HG03175 (cell line): ENCODE results near the gene TASP1.
"Not testable (repeated sequence)": the region's sequence is repeated elsewhere in the genome, so short reads cannot be mapped to it uniquely, and the experiment has no call there.

Experiments
- ATAC-seq: cut with Tn5 transposase; IDR thresholded peaks from one replicate; pipeline ENCODE4 v1.9.1; 2021; ENCODE audit warnings: mild to moderate bottlenecking, moderate library complexity; ENCODE audit not compliant: unreplicated experiment

TASP1 gene

GRCh38 chr20:13501500-13501899, 137.2 kb downstream of the TASP1 start:
- no peak for ATAC-seq

DNA sequence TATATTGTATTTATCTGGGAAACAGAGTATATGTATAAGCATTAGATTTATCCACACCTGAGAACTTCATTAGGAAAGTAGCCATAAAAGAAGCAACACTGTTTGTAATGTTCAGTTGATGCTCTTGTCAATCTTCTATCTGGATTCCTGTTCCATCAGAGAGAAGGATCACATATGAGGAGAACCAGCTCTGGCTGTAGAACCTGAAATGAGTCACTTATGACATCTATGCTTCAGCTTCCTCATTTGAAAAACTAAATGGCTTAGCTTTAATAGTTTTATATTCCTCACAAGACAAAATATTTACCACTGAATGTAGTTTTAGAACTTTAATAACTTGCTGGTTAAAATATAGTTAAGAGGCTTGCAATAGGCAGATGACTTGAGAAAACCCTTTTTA, 144.7 kb downstream of the TASP1 start:
- ATAC-seq = no peak

GRCh38 chr20:13493143-13493542, 145.6 kb downstream of the TASP1 start:
- no peak for ATAC-seq

DNA sequence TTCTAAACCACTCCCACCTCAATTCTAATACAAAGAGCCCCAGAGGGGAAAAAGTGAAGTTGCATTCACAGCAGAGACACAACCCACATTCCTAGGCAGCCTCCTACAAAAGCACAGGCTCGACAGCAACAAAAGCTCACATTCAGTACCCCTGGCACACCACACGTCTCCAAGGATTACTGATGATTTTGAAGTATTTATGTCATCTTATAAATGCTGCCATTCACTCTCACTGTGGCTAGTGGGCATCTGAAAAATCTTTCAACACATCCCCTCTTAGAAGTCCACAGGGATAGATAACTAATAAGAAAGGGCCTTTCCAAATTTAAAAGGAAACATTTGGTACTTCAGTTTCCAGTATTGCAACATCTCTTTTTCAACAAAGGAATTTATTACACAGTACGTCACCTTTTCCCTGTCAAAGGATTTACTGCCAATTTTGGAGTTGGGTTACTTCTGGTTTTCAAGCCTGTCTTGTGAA, 146.7 kb downstream of the TASP1 start:
- ATAC-seq = no peak

GRCh38 chr20:13487202-13487601, 151.5 kb downstream of the TASP1 start:
- no peak for ATAC-seq

GRCh38 chr20:13486694-13487093, 152.0 kb downstream of the TASP1 start:
- ATAC-seq = no peak

GRCh38 chr20:13485576-13485975, 153.2 kb downstream of the TASP1 start:
- ATAC-seq = no peak

GRCh38 chr20:13485019-13485418, 153.7 kb downstream of the TASP1 start:
- ATAC-seq = not testable (repeated sequence)

GRCh38 chr20:13483472-13483871, 155.3 kb downstream of the TASP1 start:
- not testable (repeated sequence) for ATAC-seq

GRCh38 chr20:13478366-13478765, 160.4 kb downstream of the TASP1 start:
- ATAC-seq = no peak

DNA sequence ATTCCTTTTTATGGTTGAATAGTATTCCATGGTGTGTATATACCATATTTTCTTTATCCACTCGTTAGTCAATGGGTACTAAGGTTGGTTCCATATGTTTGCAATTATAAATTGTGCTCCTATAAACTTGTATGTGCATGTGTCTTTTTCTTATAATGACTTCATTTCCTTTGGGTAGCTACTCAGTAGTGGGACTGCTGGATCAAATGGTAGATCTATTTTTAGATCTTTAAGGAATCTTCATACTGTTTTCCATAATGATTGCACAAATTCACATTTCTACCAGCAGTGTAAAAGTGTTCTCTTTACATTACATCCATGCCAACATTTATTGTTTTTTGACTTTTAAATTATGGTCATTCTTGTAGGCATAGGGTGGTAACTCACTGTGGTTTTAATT, 164.3 kb downstream of the TASP1 start:
- no peak for ATAC-seq

DNA sequence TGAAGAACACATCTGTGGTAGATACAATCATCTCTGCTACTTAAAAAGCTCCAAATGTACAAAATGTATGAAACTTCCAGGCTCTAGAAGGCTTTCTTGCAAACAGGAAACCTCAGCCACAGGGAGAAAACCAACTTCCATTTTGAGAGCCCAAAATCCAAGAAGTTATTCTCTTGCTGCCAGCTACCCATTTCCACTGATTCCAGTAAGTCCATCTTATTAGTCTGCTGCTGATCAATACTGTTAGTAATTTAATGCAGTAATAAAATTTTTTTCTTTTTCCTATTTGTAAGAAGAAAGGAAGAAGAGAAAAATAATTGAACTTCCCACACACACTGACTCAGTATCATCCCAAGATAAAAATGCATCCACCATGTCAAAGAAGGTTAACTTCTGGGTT, 169.5 kb downstream of the TASP1 start:
- no peak for ATAC-seq

DNA sequence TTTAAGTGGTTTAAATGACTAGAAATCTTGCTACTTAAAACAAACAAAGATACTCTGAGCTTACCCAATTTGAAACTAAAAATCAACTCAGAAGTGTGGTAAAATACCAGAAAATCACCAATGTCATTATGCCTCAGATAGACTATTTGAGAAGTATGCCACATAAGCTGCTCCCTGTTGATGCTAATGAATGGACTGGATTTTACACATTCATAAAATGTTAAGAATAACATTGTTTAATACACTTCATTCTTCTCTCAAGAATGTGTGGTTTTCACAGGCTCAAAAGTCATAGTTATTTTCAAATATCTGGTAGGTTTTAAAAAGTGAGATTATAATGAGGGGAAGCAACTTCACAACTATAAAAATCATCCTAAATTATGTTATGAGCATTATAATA, 170.6 kb downstream of the TASP1 start:
- ATAC-seq = no peak

GRCh38 chr20:13464702-13465101, 174.0 kb downstream of the TASP1 start:
- ATAC-seq = no peak

GRCh38 chr20:13461849-13462458, 176.8 kb downstream of the TASP1 start:
- ATAC-seq = no peak

DNA sequence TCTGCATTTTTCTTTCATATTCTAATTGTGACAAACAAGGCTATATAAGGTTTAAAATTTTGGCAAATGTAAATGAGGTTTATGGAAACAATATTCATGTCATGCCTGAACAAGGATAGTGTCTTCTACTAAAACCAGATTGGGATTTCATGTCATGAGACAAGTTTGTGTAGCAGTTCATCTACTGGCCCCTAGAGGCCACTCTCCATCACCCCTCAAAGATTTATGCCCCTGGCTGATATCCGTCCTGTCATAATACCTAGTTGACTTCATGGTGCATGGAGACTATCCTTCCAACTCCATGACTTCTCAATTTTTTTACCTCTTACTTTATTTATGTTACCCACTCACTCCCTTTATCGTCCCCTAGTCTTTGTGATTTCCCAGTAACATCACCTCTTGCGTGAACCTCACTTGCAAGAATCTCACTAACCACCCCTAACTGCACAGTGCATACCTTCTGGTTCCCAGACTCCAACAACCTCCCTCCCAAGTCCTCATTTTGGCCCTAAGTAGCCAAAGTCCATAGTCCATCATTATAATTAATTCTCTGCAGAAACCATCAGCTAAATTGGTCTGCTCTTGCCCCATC, 179.8 kb downstream of the TASP1 start:
- peak; percentile 94 for ATAC-seq

DNA sequence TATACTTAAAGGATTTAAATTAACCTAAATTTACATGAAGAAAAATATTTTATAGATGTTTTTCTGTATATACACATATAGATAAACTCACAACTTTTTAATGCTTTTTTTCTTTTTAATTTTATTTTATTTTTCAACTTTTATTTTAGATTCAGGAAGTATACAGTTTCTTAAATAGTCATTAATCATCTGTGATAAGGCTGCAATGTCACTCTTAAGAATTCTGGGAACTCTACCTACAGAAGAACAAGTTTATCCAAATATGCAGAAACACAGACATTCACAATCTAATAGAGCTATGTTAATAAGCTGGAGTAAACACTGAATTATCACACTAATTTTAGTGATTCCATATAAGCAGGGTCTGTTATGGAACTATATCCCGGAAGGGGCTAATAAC, 181.2 kb downstream of the TASP1 start:
- no peak for ATAC-seq

GRCh38 chr20:13455713-13456112, 183.0 kb downstream of the TASP1 start:
- ATAC-seq = no peak

- no peak for ATAC-seq
Observed at GRCh38 chr20:13453367-13453766, 185.4 kb downstream of the TASP1 start.

DNA sequence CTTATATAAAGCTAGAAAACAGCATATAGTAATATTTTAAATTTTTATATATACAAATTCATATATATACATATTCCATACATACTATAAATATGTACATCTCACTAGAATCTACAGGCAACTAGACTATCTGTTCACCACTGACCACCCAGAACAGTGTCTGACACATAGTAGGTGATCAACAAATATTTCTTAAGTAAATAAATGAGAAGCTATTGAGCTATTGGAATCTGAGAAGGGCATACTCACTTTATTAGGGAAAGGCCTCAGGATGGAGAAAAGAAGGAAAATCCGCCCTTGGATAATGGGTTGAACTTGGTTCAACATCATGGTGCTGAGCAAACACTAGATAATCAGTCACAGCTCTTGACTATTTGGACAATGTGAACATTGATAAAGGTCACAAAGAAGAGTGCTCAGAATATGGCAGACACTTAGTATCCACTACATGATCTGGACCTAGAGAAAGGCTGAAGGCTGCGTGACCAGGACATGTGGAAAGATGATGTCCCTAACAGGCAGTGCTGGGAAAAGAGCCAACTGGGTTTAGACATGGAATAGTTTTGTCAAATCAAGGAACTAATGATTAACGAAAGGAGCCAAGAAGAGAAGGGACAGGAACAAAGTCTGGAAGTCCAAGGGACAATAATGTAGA, 186.1 kb downstream of the TASP1 start:
- no peak for ATAC-seq

GRCh38 chr20:13449868-13450434, 188.8 kb downstream of the TASP1 start:
- ATAC-seq = no peak
